Stimulated activated CD8-positive, alpha-beta memory T cell treated with anti-CD3 and anti-CD28 coated beads, Interleukin-4, amount 100 ng/mL, for 48 hours (primary cell): ENCODE results near the gene NCMAP.
"Not testable (repeated sequence)": the region's sequence is repeated elsewhere in the genome, so short reads cannot be mapped to it uniquely, and the experiment has no call there.

ENCODE experiments used
- DNase-seq: peaks from one replicate; pipeline ENCODE4 v3.0.0-alpha.2; 2020

The NCMAP gene, protein sequence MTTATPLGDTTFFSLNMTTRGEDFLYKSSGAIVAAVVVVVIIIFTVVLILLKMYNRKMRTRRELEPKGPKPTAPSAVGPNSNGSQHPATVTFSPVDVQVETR

DNA sequence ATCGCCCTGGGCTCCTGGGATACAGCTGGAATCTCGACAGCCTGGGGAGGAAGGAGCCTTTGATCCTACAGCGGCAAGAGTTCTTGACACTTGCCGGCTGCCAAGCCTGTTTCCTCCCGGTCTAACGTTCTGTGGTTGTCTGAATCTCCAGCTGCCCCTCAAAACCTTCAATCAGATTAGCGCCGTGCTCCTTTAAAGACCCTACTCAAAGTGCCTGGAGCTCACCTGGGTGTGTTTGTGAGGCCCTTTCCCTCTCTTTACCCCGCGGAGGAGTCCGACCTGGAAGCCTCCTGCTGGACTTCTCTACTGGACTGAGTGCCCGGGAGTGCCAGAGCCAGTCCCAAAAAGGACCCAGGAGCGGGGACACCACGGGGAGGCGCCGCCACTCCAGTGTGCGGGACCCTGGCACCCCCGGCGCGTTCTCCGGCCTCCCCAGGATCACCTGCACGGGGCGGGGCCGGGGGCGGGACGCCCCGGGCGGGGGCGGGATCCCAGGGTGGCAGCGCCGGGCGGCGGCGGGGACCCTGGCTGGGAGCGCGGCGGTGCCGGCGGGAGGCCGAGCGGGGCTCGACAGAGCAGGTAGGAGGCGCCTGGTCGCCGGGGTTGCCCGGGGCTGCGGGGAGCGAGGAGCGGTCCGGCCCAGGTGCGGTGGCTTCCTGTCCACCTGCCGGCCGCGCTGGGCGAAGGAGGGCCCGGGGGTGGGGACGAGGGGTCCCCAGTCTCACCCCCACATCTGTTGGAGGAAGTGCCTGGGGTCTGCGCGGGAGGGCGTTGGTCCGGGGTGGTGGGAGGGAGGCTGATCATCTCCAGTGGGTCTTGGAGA is at the start of gene NCMAP:
TSS of gene NCMAP (plus strand) at position 497 of the 823 bp plus-strand sequence. CDS start 39,344 bp downstream, outside the sequence.
- peak; percentile 47 for DNase-seq

DNA sequence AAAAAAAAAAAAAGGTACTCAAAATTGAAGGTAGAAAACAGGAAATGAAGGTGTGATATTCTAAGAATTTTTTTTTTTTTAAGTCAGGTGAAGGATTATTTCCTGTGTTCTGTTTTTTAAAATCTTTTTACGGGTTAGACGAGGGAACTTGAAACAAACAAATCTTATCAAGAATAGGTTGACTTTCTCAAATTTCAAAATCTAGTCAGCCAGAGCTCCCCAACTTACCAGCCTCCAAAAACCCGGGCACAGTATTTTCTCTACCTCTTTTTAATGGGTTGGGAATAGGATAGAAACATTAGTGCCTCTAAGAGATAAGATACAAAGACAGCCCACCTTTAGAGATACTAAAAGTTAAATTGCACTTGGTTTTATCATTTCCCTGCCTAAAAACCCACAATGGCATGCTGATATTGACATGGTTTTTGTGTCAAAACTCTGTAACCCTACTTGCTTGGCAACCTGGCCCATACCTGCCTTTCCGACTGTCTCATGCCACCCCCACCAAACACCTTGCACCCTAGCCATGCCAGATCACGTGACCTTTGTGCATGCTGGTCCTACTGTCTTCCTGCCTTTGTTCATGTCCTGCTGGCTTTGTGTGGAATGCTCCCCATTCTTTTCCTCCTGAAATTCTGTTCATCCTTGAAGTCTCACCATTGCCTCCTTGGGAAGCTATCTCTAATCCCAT is 49.1 kb upstream of the NCMAP start:
- no peak for DNase-seq

DNA sequence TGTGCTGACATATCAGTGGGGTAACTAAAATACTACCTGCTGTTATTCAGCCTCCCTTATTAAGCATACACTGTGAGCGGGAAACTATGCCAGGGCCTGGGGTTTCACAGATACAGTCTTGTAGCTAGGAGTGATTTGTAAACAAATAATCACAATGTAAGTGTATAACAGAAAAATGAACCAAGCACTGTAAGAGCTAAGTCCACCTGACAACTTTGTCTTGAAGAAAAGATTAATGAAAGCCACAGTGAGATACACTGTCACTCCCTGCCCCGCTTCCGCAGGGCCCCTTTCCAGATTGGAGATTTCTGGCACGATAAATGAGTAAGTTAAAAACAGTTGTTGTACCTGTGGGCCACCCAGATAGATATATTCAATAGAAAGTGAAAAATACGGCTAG is 48.5 kb upstream of the NCMAP start:
- no peak for DNase-seq

DNA sequence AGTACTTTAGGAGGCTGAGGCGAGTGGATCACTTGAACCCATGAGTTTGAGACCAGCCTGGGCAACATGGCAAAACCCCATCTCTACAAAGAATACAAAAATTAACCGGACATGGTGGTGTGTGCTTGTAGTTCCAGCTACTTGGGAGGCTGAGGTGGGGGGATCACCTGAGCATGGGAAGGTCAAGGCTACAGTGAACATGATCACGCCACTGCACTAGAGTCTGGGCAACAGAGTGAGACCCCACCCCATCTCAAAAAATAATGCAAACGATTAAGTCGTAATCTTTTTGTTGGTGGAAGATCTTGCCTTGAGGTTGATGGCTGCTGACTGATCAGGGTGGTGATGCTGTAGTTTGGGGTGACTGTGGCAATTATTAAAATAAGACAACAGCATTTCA is 47.0 kb upstream of the NCMAP start:
- DNase-seq: no peak

DNA sequence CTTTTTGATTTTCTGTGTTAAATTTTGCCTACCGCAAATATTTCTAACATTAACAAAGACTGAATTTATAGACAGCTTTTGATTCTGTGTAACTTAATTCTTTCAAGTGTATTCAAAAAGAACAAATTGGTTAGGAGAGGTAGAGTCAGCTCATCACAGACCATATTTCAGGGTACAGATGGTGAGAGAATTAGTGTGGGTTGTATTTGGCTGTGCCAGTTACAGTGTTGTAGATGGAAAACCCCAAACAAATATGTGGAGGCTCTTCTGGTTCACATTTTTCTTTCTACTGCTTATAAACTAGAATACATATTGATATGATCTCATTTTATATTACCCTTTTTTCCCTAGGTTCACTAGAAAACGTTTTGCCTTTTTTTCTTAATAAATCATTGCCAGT is 42.2 kb upstream of the NCMAP start:
- DNase-seq: no peak

DNA sequence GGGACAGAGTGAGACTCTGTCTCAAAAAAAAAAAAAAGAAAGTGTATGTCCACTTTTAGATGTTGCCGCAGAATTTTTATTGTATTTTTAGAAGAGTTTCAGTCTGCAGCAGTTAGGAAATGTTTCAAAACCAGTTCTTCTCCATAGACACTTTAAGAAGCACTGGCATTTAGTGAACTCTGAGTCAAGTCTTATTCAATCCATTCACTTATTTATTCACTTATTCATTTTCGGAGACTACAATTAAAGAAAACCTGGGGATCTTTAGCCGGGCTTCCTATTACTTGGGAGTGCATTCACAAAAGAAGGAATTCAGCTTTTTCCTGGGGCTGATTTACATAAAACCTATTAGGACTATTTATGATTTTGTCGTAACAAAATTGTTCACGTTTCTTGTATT is 40.9 kb upstream of the NCMAP start:
- DNase-seq: no peak

DNA sequence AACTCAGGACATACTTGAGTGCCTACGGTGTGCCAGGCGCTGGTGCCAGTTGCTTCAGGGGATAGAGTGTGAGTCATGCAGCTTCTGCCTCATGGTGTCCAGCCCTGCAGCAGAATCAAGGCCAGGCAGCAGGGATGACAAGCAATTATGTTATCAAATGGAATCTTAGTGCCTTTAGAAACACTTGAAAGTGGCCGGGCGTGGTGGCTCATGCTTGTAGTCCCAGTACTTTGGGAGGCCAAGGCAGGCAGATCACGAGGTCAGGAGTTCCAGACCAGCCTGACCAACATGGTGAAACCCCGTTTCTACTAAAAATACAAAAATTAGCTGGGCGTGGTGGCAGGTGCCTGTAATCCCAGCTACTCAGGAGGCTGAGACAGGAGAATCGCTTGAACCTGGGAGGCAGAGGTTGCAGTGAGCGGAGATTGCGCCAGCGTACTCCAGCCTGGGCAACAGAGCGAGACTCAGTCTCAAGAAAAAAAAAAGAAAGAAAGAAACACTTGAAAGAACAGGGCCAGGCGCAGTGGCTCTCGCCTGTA is 40.1 kb upstream of the NCMAP start:
- DNase-seq: not testable (repeated sequence)

DNA sequence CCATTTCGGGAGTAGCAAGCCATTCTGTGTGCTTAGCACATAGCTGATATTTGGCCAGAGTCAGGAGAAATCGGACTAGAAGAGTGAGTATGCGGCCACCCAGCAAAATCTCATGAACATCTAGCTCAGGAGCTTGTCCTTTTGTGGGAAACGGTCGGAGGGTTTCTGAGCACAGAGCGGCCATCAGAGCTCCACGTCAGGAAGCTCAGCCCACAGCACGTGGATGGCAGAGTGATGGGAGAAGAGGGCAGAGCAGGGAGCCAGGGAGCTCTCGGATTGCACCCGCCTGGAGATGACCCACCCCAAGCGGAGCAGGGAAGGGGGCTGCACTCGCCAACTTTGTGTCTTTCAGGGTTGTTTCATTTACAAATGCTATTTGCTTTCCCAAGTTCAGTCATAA is 39.4 kb upstream of the NCMAP start:
- no peak for DNase-seq

DNA sequence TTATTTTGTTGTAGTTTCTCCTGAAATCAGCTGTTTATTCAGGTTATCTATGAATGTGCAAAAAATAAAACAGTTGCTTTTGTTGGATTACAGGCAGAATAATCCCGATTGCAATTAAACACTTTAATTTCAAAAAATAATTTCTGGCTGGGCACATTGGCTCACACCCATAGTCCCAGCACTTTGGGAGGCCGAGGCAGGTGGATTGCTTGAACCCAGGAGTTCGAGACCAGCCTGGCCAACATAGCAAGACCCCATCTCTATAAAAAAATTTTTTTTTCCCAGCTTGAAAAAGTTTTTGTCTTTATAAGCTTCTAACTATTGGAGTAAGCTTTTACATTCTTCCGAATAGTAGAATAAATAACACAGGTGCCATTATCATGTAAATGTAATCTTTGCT is 38.0 kb upstream of the NCMAP start:
- no peak for DNase-seq

DNA sequence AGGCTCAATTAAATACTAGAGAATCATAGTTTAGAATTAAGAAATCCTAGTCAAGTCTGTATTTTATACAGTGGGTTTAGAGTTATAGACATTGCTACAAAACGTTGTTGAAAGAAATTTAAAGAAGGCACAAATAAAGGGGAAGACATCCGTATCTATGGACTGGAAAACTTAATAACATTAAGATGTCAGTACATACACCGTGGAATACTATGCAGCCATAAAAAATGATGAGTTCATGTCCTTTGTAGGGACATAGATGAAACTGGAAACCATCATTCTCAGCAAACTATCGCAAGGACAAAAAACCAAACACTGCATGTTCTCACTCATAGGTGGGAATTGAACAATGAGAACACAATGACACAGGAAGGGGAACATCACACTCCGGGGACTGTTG is 35.6 kb upstream of the NCMAP start:
- DNase-seq: not testable (repeated sequence)

DNA sequence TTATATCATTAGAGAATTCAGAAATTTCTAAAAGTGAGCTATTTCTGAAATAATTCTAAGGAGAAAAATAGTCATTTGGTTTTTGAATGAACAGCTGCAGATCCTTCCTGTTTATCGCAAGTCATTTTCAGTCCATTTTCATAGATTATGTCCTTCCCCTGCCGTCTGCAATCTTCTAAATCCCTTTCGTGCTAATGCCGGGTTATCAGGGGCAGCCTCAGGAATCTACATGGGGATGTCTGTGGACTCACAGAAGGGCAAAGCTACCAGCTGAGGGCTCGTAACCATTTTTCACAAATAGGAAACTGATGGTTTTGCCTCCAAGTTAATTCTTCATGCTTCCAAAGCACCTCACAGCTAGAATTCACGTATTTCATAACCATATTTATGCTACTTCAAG is 30.3 kb upstream of the NCMAP start:
- DNase-seq: no peak

DNA sequence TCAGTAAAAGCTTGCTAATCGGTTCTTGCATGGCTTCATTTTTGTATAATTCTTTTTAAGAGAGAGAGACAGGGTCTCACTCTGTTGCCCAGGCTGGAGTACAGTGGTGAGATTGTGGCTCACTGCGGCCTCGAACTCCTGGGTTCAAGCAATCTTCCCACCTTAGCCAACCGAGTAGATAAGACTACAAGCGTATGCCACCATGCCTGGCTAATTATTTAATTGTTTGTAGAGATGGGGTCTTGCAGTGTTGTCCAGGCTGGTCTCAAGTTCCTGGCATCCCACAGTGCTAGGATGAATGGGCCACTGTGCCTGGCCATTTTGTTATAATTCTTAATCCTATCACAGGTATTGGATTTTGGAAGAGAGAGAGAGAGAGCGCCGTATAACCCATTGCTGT is 29.8 kb upstream of the NCMAP start:
- DNase-seq: no peak

DNA sequence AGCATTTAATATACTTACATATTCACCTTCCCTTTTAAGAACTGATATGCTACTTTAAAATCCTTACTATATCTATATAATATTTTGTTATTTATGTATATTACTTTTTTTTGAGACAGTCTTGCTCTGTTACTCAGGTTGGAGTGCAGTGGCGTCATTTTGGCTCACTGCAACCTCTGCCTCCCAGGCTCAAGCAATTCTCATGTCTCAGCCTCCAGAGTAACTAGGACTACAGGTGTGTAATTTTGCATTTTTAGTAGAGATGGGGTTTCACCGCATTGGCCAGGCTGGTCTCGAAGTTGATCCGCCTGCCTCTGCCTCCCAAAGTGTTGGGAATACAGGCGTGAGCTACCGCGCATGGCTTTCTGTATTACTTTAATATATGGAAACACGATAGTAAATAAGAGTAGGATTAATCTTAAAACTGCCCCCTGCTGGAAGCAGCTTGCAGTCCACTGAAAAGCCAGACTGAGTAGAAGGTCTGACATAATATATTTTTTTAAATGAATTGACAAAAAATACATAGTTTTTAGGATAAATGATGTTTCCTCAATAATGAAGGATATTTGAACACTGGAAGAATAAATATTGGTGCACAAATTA is 28.8 kb upstream of the NCMAP start:
- DNase-seq: peak; percentile 61

DNA sequence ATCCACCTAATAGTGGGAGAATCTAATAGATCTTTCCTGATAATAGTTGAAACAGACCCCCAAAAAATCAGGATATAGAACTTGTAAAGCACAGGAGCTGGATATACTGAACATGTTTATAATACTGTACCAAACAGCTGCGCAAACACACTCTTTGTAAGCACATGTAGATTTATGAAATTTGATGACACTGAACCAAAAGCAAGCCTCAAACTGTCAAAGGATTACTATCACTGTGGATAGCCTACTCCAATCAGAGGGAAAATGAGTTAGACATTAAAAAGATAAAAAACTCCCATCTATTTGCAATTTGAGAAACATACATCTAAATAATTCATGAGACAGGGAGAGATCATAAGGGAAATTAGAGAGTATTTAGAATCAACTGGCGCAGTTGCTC is 27.1 kb upstream of the NCMAP start:
- no peak for DNase-seq

DNA sequence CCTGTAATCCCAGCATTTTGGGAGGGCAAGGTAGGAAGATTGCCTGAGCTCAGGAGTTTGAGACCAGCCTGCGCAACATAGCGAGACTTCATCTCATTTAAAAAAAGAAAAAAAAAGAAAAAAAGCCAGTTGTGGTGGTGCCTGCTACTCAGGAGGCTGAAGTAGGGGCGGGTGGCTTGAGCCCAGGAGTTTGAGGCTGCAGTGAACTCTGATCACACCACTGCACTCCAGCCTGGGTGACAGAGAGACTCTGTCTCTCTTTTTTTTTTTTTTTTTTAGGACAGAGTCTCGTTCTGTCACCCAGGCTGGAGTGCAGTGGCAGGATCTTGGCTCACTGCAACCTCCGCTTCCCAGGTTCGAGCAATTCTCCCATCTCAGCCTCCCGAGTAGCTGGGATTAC is 26.6 kb upstream of the NCMAP start:
- DNase-seq: peak; percentile 14

DNA sequence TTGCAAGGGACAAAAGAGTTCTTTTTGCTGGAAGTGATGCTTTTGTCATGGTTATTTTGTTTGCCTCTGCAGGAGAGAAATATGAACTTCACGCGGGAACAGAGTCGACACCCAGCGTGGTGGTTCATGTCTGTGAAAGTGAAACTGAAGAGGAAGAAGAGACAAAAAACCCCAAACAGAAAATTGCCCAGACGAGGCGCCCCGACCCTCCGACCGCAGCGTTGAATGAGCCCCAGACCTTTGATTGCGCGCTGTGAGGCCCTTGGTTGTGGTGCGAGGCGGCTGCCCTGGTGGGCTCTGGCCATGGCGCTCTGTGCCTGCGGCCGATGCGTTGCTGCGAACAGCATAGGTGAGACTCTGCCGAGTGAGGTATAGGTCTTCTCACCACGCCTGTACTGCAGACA is 20.9 kb upstream of the NCMAP start:
- DNase-seq: peak; percentile 81

DNA sequence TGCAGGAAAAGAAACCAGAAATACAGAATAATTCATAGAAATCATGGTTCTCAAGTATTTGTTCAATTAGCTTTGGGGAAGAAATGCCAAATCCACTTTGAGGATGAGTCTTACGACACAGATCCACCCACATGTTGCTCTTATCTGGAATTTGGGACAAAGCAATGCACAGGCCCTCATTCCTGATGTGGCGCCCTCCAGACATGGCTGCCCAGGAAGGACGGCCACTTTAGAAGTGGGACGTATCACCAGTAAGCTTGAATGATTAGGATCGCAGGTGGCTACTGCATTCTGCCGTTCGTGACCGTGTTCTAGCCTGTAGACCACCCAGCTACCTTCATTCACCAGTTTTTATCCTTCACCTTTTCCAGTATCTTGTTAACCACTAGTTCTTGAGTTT is 20.1 kb upstream of the NCMAP start:
- peak; percentile 29 for DNase-seq

DNA sequence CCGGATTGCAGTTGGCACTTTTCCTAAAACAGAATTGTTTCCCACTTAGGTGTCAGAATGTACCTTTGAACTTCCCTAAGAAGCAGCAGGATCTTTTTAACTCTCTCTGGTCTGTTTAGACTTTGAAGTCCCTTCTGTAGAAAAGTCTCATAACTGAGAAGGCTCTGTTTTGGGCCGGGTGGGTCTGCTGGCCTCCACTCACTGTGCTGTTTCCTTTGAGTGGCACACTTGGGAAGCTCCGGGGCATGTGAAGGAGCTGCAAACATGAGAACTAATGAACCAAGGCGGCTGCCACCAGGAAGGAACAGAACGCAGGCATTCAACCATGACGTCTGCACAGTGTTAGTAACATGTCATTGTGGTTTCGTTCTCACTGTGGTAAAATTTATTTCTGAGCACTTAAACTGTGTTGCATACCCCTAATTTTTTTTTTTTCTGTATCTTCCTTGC is 19.5 kb upstream of the NCMAP start:
- peak; percentile 82 for DNase-seq

DNA sequence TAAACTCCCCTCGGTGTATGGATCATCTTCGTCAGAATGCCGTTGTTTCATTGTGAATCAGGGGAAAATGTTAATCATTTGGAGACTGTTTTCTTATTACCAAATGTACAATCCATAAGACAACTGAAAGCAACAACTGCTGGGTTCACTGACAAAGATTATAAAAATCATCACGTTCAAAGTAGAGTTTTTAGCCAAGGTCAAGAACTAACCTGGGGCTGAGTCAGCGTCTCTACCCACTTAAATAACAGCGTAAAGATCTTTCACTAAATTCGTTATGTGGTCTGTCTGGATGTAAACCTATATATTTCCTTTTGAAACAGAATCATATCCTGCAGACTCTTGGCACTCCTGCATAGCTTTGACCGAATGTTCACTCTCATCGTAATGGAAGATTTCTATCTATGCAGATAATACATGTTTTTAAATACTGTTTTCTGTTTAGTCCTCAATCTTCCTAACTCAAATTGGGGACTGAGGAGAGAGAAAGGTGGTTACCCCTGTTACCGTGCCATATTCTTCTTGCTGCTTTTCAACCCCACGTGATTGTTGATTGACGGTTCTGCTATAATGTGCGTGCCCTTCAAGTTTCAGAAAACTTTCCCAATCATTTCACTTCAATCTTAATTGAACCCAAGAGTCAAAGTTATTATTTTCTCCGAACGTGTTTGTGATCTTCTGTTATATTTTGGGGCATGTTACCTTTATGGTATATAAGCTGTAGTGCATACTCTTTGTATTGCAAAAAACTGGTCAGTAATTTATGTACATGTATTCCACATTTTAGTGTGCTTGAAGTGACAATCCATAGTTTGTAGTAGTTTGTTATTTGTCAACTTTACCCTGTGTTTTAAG is 15.6 kb upstream of the NCMAP start:
- peak; percentile 58 for DNase-seq

DNA sequence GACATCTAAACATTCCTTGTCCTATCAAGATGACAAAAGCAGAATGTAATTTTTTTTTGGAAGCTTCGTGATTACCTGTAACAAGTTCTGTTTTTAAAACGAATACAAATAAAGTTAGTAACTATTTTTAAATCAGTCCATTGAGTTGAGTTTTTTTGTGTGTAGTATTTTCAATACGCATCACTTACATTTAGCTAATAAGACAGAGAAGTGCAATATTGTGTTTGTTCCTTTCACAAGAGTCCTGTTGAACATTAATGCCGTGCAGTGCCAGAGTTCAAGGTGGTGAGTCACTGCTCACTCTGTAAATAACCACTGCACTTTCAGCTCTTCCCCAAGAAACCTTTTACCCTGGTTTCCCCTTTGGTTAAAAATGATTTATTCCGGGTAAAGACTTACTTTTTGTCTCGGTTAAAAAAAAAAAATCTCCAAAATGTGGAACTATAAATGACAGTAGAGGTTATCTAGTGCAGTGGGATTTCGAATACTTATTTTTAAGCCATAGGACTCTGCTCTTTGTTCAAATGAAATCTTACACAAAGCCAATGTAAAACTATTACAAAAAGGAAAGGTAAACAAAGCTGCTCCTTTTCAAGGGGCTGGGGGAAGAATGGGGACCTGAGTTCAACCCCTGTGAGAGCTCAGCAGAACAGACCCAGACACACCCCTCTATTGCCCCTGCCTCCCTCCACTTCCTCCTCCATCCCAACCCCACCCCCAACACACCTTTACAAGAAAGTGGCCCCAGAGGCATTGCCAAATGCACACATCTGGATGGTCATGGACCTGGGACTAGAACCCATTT is 14.8 kb upstream of the NCMAP start:
- peak; percentile 47 for DNase-seq

DNA sequence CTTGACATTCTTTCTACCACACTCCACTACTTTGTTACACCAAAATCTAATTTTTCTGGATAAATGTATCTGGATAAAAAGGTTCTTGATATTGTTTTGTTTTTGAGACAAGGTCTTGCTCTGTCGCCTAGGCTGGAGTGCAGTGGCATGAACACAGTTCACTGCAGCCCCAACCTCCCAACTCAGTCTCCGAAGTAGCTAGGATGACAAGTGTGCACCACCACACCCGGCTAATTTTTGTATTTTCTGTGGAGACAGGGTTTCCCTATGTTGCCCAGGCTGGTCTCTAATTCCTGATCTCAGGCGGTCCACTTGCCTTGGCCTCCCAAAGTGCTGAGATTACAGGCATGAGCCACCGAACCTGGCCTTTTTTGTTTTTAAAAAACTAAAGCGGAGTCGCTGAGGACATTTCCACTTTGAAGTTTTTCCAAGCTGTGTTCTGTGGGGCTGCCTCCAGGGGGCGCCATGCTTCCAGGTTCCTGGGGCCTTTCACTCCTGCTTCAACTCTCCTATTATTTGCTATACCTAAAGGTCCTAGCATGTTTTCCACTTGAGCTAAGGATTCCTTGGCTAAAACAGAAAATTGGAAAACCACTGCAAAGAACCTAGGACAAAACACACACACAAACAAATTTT is 14.1 kb upstream of the NCMAP start:
- DNase-seq: peak; percentile 68
